T1000 (cell line): Measurements from ENCODE around the gene C16orf82.

Experiments
- DNase-seq: peaks from one replicate; lab custom pipeline; 2025; ENCODE audit warnings: mixed read lengths; lab: John Stamatoyannopoulos, UW

C16orf82 gene

DNA sequence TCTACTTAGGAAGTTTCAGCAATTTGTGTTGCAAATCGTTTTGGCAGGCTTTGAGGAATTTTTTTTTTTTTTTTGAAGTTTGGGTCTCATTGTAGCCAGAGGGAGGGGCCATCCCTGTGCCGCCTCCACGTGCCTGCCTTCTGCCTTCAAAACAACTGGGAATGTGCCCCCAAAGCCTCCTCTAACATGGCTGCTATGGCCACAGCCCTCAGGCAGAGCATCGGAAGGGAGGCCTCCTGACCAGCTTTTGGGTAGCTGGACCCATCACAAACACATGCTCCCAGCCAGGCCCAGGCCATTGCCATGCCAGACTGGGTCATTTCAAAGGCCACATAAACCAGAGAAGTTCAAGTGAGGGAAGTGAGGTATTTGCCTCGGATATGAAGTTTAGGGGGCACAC, 21.5 kb downstream of the C16orf82 start:
- no peak for DNase-seq

DNA sequence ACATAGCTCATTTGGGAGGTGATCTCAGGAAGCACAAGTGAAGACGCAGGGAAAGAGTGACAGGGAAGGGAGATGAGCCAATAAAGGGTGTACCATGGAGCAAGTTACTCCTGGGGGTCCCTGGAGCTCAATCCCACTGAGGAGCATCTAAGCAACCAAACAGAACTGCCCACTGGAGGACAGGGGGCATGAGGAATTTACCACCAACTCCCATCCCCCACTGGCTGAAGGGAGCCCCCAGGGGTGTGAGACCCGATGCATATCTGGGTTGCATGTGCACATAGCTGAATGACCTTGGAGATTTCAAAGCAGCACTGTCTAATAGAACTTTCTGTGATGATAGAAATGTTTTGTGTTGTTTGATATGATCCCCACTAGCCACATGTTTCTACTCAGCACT, 29.6 kb downstream of the C16orf82 start:
- no peak for DNase-seq

DNA sequence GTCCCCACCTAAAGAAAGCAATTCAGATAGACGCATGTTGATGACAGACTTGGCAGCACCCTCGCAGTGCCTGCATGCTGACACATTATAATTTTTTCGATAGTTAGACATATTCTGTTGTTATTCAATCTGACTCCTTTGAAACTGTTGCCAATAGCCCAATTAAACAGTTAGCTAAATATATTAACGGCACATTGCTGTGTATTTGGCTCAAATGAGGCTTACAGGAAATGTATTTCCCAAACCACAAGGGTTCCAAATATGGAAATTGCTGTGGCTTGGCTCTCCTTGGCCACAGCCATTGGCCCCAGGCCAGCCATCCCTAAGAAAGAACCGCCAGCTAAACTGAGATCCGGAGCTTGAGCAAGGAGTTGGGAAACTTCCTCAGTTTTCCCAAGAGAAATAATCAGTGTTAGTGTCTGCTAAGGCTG, 31.1 kb downstream of the C16orf82 start:
- no peak for DNase-seq

DNA sequence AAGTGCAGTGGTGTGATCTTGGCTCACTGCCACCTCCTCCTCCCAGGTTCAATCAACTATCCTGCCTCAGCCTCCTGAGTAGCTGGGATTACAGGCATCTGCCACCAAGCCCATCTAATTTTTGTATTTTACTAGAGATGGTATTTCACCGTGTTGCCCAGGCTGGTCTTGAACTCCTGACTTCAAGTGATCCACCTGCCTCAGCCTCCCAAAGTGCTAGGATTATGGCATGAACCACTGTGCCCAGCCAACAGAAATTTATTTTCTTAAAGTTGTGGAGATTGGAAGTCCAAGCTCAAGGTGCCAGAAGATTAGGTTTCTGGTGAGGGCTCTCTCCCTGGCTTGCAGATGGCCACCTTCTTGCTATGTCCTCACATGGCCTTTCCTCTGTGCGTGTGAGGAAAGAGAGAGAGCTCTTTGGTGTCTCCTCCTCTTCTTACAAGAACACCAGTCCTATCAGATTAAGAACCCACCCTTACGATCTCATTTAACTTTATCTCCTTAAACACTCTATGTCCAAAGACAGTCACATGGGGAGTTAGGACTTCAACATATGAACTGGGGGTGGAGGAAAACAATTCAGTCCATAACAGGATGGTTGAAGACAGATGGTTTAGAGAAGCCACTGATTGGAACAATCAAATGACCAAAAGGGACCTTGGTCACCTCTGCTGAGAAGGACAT, 31.8 kb downstream of the C16orf82 start:
- no peak for DNase-seq

DNA sequence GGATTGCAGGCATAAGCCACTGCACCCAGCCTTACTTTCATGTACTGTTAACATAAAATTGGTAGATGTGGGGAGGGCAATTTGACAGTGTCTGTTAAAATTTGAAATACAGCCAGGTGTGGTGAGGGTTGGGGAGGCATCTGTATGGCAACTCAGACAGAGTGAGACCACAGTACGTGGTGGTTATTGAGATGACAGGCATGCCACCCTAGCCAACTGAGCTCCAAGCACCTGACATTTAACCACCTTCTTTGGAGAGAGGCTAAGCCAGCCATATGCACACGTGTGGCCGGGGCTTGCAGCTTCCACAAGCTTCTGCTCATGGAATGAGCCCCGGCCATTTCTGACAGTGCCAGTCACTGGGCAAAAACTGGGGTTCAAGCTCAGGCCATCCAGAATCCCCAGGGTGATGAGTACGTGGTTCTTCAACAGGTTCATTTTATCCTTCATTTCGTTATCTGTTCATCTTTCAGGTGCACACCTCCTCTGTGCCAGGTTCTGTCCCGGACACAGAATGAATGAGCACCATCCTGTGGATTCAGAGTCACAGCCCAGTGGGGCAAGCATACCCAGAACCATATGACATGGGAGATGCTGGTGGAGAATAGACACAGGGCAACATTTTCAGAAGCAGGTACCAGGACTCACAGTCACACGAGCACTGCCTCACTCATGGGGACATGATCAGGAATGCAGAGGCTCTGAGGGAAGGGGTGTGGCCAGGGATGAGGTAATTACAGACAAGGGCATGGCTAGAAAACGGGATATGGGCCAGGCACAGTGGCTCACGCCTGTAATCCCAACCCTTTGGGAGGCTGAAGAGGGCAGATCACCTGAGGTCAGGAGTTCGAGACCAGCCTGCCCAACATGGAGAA, 36.2 kb downstream of the C16orf82 start:
- DNase-seq = no peak

DNA sequence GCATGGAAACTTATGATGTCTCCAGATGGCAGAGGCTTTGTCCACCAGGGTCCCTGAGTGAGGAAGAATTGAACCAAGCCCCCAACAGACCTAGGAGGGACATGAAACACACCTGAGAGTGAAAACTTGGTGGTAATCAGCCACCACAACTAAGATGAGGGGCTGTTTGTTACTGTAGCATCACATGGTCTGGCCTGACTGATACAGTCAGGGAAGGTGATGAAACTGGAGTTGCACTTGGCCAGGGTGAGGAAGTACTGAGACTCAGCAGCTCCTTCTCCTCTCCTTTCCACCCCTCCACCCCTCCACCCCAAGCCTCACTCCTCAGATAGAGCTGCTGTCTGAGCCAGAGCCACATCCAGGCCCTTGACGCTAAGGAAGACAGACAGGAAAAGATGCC, 37.2 kb downstream of the C16orf82 start:
- DNase-seq = no peak

DNA sequence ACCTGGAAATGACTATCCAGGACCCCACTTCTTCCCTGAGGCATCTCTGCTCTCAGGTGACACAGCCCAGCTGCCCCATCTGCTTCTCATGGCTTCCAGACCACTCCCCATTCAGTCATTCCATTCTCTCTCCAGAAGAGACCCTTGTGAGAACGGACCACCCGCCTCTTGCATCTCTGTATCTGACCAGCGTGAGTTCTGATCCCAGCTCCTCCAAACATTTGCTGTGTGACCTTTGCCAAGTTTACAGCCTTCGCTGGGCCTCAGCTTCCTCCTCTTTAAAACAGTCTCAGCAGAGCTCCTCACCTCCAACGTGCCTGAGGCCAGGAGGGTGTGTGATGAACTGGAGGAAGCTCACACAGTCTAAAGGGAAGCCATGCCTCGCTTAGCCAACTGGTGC, 39.6 kb downstream of the C16orf82 start:
- DNase-seq = no peak

DNA sequence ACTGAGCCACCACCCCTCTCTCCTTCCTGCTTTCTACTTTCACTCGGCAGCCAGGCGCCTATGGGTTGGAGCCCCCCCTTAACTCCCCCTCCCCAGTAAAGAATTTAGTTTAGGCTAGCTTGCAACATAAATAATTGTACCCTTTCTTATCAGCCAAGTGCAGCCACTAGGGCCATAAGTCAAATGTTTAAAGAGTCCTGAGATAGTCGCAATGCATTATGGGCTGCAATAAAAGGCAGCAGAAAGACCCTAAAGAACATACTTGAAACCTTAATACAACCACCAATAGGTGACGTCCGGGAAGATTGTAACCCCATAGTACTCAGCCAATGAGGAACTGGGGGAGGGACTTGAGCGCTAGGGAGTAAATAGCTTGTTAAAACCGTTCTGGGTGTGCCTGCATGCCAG, 40.5 kb downstream of the C16orf82 start:
- DNase-seq = no peak

DNA sequence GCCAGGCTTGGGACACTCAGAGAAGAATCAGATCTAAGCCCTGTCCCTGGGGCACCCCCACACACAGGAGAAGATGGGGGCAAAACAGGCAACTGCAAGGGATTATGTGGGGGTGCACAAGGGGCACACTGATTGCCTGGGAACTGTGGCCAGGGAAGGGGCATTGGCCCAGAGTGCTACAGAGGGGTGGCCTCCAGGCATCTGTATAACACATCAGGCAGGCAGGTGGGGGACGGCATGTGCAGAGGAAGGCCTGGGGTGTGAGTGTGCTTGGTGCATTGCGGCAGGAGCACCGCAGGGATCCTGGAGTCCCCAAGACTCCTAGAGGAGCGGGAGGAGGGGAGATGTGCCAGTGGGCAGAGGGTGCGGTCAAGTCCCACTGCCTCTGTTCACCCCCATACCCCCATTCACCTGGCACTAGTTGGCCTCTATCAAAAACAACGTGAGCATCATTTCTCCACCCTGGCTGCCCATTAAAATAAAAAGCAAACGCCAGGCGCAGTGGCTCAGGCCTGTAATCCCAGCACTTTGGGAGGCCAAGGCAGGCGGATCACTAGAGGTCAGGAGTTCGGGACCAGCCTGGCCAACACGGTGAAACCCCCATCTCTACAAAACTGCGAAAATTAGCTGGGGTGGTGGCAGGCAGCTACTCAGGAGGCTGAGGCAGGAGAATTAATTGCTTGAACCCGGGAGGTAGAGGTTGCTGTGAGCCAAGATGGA, 41.5 kb downstream of the C16orf82 start:
- no peak for DNase-seq

DNA sequence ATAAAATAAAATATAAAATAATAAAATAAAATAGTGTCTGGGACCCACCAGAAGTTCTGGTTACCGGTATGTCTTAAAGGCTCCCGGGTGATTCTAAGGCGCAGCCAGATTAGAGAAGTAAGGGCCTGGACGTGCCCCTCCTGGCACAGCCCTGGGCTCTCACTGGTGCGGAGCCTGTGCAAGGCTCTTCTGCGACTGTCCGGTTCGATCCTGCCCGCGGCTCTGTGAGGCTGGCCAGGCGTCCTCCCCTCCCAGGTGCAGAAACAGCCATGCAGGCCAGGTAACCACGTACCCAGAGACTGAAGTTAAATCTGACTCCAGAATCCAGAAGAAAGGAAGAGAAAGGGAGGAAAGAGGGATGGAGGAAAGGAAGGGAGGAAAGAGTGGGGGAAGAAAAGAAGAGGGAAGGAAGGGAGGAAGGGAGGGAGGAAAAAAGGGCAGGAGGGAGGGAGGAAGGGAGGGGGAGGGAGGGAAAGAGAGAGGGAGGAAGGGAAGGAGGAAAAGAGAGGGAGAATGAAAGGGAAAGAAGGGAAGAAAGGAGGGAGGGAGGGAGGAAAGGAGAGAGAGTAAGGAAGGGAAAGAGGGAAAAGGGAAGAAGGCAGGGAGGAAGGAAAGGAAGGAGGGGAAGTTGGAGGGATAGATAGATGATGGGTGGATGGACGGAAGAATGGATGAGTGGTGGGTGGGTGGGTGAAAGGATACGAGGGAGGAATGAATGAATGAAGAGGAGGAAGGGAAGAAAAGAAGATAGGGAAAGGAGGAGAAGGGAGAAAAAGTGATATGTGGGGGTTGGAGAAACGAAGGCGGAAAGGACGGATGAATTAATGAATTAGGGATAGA, 42.3 kb downstream of the C16orf82 start:
- no peak for DNase-seq

DNA sequence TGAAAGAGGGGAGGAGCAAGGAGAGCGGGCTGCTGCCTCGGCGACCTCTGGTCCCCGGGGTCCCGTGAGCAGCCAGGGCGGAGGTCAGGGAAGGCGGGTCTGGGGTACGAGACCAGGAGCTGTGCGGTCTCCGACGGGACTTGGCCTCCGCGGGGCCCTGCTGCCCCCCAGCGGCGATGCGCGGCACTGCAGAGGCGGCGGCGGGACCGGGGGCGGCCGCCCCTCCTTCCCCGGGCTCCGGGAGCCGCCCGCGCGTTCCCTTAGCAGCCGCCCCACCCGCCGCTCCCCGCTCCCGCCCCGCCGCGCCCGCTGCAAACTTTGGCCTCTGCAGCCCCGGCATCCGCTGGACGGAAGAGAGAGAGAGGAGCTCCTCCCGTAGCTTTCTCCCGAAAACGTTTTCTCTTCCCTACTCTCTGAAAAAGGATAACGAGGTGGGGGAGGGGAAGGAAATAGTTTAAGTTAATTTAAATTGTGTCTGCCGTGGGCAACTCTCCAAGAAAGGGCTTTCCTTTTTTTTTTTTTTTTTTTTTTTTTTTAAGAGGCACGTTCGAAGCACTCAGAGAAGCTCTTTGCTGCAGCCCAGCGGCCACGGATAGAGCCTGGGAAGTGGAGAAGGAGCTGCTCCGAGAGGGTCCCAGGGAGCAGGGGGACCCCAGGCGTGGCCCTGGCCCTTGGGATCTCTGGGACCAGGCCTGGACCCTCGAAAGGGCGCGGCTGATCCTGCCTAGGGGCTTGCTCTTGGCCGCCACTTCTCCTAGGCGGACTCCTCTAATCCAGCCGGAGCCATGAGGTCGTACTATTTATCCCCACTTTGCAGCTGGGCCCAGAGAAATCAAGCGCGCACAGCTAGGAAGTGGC, 43.2 kb downstream of the C16orf82 start:
- peak; percentile 50 for DNase-seq

DNA sequence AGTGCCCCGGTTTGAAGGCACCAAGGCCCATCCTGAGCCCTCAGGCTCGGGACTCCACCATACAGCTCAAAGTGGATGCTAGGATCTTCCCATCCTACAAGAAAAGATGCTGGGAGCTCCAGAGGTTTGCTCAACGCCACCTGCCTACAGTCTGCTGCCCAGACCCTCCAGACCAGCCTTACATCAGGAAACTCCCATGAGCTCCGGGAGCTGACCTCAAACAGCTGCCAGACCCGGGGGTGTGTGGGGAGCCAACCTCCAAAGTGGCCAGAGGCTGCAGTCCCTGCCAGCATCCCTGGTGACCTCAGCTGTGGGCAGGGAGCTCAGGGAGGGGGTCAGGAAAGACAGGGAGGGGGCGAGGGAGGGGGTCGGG, 43.8 kb downstream of the C16orf82 start:
- no peak for DNase-seq

DNA sequence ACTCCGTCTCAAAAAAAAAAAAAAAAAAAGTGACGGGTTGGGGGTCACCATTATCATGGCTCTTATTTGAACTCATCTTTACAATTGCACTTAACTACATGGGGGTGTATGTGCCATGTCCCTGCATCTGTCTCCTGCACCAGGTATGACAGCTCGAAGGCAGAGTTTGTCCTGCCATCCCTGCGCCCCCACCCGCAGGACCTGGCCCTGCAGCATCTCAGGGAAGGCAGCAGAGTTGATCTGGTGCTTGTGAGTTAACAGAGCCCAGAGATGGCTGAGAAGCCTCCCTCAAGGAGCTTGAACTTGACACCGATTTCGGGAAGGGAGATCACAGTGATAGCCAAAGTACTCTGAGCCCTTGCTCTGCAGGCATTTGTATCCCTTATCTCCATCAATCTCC, 44.8 kb downstream of the C16orf82 start:
- DNase-seq = no peak

DNA sequence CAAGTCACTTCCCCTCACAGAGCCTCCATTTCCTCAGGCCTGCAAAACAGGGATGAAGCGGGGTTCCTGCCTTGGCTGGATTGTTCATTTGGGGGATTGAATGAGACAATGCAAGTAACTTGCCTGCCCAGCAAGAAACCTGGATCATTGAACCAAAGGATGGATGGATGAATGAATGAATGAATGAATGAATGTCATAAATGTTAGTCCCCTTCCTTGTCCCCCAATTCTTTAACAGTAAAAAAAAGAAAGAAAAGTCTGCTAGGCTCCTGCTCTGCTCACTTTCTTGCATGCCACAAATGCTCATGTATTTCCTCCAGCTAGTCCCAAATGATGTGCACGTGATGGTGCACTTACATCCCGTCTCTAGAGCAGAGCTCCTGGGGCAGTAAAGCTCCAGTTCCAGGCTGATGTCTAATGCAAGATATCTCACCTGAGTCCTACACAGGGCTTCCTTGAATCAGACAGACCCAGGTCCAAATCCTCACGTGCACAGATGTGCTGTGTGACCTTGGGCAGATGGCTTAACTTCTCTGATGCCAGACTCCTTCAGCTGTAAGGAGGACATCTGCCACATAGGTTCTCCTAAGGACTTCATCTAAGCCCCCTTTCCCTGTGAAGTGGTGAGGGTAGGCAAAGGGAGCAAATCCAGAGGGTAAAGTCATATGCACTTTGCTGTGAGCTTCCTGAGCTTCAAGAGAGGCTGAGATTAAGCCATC, 45.5 kb downstream of the C16orf82 start:
- no peak for DNase-seq

DNA sequence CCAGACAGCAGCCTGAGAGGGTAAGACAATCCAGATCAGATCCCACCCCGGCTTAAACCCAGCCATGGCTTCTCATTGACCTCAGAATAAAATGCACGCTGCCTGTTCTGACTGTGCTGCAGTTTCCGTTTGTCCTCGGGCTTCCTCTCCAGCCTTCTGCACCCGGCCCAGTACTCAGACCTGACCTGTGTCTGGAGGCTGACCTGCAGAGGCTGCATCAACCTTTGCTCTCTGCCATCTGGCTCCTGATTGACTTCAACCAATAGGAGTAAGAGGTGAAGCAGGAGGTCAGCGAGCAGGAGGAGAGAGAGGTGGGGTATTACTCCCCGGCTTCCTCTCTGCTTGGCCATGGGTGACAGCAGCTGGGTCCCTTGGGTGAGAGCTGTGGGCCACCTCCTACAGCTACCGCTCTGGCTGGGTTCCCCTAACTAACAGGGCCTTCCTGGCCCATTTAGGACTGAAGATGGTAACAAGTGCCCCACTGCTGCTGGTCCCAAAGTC, 46.7 kb downstream of the C16orf82 start:
- no peak for DNase-seq

DNA sequence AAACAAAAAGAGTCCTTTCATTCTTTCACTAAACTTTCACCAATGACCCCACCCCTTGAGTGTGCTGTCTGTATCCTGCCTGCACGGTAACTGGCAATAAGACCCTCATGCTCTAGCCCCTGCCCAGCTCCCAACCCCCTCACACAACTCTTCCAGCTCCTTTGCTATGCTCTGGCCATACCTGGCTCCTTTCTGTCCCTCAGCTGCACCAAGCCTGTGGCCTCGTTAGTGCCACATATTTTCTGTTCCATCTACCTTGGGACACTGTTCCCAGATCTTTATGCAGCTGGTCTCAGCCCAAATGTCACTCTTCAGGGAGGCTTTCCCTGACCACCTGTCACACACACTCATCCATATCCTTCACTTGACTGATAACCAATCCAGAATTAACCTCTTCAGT, 47.3 kb downstream of the C16orf82 start:
- DNase-seq = no peak

DNA sequence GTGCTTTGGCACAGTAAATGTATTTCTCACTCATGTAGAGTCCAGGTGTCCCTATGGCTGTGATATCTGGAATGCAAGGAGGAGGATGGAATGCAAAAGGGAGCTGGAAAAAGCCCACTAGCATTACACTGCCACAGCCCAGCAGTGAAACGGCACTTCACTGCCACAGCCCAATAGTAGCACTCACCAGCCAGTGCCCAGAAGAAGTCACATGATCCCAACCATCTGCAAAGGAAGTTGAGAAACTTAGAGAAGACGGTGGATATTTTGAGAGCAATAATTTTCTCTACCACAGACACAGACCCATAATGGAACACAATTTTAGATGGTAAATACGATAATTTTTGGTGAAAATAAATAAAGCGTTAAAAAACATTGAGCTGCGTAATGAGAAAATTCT, 51.8 kb downstream of the C16orf82 start:
- DNase-seq = no peak
